ENCODE measurements around the gene GCG. TPM values are rescaled to one million over a fixed set of nuclear protein-coding genes. Genes with fewer than 3 reads are reported as not detected.

GCG gene
- not detected in 2 replicates for total RNA-seq

- H3K27me3 ChIP-seq (ENCODE audit: insufficient read depth, low read length) = peaks cover 3% of the 10 kb centered on the region
- peaks cover 3% of the 10 kb centered on the region for H3K4me1 ChIP-seq (ENCODE audit: insufficient read depth, low read length)
- no peaks in the 10 kb centered on the region for H3K36me3 ChIP-seq (ENCODE audit: insufficient read depth, low read length)
- no peak for TF ChIP-seq CTCF (IDR thresholded peaks at IDR 0.05; ENCODE audit: extremely low read depth, low read depth, low read length)
- H3K27ac ChIP-seq (ENCODE audit: low read depth, low read length) = no peak within 1 kb of the TSS
- no peaks in the 10 kb centered on the region for H3K79me2 ChIP-seq (ENCODE audit: insufficient read depth, low read length)
- H3K4me2 ChIP-seq (ENCODE audit: insufficient read depth, low read length) = no peak within 1 kb of the TSS
- H4K20me1 ChIP-seq (ENCODE audit: insufficient read depth, low read length) = no peaks in the 10 kb centered on the region
- H3K4me3 ChIP-seq (ENCODE audit: insufficient read depth, low read length) = no peak within 1 kb of the TSS
- H2AFZ ChIP-seq (ENCODE audit: low read length) = no peak within 1 kb of the TSS
- DNase-seq (ENCODE audit: insufficient read length, low spot score, missing footprints) = no peak
- H3K9me3 ChIP-seq (ENCODE audit: low read depth, low read length) = no peaks in the 10 kb centered on the region
Observed at GRCh38 chr2:162152147-162152546, at the start of gene GCG. GCG (minus strand) TSS chr2:162152247; CDS start chr2:162149178, 3,069 bp downstream.

GRCh38 chr2:162200636-162201035, 48.6 kb upstream of the GCG start:
- no peaks in the 10 kb centered on the region for H3K9me3 ChIP-seq (ENCODE audit: low read depth, low read length)
- H3K27ac ChIP-seq (ENCODE audit: low read depth, low read length) = no peak overlapping the region
- no peaks in the 10 kb centered on the region for H3K27me3 ChIP-seq (ENCODE audit: insufficient read depth, low read length)
- peaks cover 29% of the 10 kb centered on the region for H3K4me1 ChIP-seq (ENCODE audit: insufficient read depth, low read length)
- H3K4me2 ChIP-seq (ENCODE audit: insufficient read depth, low read length) = no peak overlapping the region
- peaks cover 7% of the 10 kb centered on the region for H4K20me1 ChIP-seq (ENCODE audit: insufficient read depth, low read length)
- H3K4me3 ChIP-seq (ENCODE audit: insufficient read depth, low read length) = no peak overlapping the region
- no peaks in the 10 kb centered on the region for H3K79me2 ChIP-seq (ENCODE audit: insufficient read depth, low read length)
- H3K36me3 ChIP-seq (ENCODE audit: insufficient read depth, low read length) = peaks cover 92% of the 10 kb centered on the region
- TF ChIP-seq CTCF (IDR thresholded peaks at IDR 0.05; ENCODE audit: extremely low read depth, low read depth, low read length) = no peak
- H2AFZ ChIP-seq (ENCODE audit: low read length) = no peak overlapping the region
- DNase-seq (ENCODE audit: insufficient read length, low spot score, missing footprints) = no peak

- no peaks in the 10 kb centered on the region for H3K9me3 ChIP-seq (ENCODE audit: low read depth, low read length)
- no peaks in the 10 kb centered on the region for H3K27me3 ChIP-seq (ENCODE audit: insufficient read depth, low read length)
- H2AFZ ChIP-seq (ENCODE audit: low read length) = no peak overlapping the region
- H4K20me1 ChIP-seq (ENCODE audit: insufficient read depth, low read length) = peaks cover 7% of the 10 kb centered on the region
- H3K4me1 ChIP-seq (ENCODE audit: insufficient read depth, low read length) = peaks cover 29% of the 10 kb centered on the region
- no peak for TF ChIP-seq CTCF (IDR thresholded peaks at IDR 0.05; ENCODE audit: extremely low read depth, low read depth, low read length)
- no peak overlapping the region for H3K27ac ChIP-seq (ENCODE audit: low read depth, low read length)
- H3K4me3 ChIP-seq (ENCODE audit: insufficient read depth, low read length) = no peak overlapping the region
- peaks cover 96% of the 10 kb centered on the region for H3K36me3 ChIP-seq (ENCODE audit: insufficient read depth, low read length)
- H3K79me2 ChIP-seq (ENCODE audit: insufficient read depth, low read length) = peaks cover 2% of the 10 kb centered on the region
- H3K4me2 ChIP-seq (ENCODE audit: insufficient read depth, low read length) = no peak overlapping the region
- no peak for DNase-seq (ENCODE audit: insufficient read length, low spot score, missing footprints)
Observed at GRCh38 chr2:162199913-162200312, 47.9 kb upstream of the GCG start.

GRCh38 chr2:162198239-162198638, 46.2 kb upstream of the GCG start:
- Histone ChIP-seq H3K4me1 (ENCODE audit: insufficient read depth, low read length) (peaks cover 29% of the 10 kb centered on the region), H3K4me2 (ENCODE audit: insufficient read depth, low read length) (no peak overlapping the region), H3K4me3 (ENCODE audit: insufficient read depth, low read length) (no peak overlapping the region), H2AFZ (ENCODE audit: low read length) (no peak overlapping the region), H3K79me2 (ENCODE audit: insufficient read depth, low read length) (peaks cover 2% of the 10 kb centered on the region), H4K20me1 (ENCODE audit: insufficient read depth, low read length) (peaks cover 7% of the 10 kb centered on the region), H3K9me3 (ENCODE audit: low read depth, low read length) (no peaks in the 10 kb centered on the region), H3K27me3 (ENCODE audit: insufficient read depth, low read length) (no peaks in the 10 kb centered on the region), H3K27ac (ENCODE audit: low read depth, low read length) (peak overlapping the region; percentile 91), H3K36me3 (ENCODE audit: insufficient read depth, low read length) (peaks cover 96% of the 10 kb centered on the region)
- no peak for DNase-seq (ENCODE audit: insufficient read length, low spot score, missing footprints)
- TF ChIP-seq CTCF (IDR thresholded peaks at IDR 0.05; ENCODE audit: extremely low read depth, low read depth, low read length) = no peak

Data from osteoblast (primary cell).